HG03521 (cell line): ENCODE measurements around the gene RAX2.

Source experiments
- ATAC-seq: cut with Tn5 transposase; IDR thresholded peaks from one replicate; pipeline ENCODE4 v1.9.1; 2021; ENCODE audit warnings: mild to moderate bottlenecking, moderate library complexity; ENCODE audit not compliant: unreplicated experiment

The RAX2 gene

DNA sequence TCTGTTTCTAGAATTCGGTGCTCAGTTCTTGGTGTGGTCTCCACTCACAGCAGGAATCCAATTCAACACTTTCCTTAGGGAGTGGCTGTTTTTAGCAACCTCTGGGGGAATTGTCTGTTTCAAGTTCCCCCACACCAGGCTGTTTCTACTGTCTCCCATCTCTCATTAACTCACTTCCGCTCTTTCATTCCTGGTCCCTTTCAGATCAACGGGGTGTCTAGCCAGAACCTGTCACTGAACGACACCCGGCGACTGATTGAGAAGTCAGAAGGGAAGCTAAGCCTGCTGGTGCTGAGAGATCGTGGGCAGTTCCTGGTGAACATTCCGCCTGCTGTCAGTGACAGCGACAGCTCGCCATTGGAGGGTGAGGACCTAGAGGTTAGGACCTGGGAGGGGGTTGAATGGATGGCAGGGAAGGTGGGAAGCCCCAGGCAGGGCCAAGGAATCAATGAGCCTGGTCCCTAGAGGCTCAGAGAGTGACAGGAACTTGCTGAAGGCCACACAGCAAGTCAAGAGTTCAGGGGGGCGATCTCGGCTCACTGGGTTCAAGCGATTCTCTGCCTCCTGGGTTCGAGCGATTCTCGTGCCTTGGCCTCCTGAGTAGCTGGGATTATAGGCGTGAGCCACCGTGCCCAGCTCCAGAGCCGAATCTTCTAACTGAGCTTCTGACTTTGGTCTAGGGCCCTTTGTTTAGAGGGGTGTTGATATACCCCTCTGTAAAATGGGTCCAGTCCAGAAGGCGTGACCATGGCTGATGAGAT lies 38.3 kb downstream of the RAX2 start:
- ATAC-seq = no peak

DNA sequence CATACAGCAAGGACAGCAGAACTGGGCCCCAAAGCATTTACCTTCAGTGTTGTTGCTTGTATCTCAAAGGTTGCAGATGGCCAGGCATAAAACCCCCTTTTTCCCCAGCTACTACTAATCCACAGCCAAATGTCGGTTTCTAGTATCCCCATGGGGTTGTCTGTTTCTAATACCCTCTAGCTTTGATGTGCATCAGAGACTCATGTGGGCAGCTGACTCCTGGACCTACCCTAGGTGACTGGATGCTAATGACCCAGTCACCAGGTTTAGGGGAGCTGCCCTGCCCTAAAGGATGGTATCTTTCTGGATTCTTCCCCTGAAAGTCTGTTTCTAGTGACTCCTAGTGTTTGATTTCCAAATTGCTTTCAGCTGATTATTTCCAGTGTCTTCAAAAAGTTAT lies 39.9 kb downstream of the RAX2 start:
- no peak for ATAC-seq

DNA sequence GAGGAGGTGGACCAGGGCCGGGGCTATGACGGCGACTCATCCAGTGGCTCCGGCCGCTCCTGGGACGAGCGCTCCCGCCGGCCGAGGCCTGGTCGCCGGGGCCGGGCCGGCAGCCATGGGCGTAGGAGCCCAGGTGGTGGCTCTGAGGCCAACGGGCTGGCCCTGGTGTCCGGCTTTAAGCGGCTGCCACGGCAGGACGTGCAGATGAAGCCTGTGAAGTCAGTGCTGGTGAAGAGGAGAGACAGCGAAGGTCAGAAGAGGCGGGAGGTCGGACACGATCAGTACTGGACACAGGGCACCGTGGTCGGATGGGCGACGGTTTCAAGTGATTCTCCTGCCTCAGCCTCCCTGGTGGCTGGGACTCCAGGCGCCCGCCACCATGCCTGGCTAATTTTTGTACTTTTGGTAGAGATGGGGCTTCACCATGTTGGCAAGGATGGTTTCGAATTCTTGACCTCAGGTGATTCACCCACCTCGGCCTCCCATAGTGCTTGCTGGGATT lies 41.5 kb downstream of the RAX2 start:
- ATAC-seq = no peak

DNA sequence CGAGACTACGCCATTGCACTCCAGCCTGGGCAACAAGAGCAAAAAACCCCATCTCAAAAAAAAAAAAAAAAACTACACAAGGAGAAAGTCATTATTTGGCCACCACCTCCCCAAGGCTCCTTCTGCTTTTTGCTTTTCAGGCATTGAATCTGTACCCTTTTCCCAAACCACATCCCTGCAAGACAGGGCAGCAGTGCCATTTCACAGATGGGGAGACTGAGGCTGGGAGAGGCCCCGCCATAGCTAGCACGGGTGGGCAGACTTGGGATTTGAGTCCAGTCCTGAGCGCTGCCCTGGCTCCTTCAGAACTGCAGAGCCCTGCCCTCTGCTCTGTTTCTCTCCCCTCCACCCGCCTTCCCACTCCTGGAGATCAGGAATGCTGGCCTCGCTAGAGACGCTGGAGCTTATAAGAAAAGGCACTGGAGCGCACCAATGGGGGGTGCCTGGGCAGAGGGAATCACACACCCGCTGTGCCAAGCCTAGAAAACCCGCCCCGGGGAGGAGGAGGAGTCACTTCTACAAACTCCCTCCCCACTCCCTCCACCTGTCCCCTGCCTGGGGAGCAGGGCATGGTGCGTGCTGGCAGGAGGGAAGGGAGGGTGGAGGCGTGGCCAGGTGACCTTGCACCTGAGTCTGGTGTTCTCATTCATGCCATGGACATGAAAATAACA lies 46.3 kb downstream of the RAX2 start:
- ATAC-seq = no peak

DNA sequence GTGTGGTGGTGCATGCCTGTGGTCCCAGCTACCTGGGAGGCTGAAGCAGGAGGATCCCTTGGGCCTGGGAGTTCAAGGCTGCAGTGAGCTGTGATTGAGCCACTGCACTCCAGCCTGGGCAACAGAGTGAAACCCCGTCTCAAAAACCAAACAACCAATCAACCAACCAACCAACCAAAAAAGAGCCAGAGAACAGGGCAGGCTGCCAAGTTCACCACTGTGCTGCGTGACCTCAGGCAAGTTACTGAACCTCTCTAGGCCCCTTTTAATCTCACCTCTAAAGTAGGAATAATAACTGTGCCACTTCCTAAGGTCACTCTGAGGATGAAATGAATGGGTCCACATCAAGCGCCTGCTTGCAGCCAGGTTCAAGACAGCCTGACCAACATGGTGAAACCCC lies 46.9 kb downstream of the RAX2 start:
- no peak for ATAC-seq

DNA sequence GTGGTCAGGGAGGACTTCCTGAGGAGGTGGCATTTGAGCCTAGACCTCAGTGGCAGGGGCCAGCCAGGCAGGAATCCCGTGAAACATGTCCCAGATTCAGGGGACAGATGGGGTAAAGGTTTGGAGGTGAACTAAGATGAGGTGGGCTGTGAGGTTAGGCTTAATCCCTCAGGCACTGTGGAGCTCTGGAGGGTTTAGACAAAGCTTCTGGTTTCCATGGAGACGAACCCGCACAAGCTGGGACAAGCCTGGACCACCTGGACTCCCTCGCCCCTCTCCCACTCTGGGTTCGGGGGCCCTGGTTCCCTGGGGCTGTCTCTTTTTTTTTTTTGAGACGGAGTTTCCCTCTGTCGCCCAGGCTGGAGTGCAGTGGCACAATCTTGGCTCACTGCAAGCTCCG lies 48.1 kb downstream of the RAX2 start:
- no peak for ATAC-seq

DNA sequence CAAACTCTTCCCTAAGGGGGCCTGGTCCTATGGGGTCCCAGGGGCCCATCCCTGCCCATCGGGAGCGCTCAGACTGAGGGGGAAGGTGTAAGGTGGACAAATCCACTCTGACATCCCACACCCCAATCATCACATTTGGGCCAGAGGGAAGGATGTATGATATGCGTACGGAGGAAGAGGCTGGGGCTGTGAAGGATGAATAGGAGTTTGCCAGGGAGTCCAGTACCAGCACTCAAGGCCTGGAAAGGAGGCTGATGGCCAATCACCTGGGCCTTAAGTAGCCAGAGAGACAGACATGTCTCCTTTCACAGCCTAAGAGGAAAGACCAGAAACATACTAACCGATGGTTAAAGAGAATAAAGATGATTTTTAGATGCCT lies 48.9 kb downstream of the RAX2 start:
- ATAC-seq = no peak

DNA sequence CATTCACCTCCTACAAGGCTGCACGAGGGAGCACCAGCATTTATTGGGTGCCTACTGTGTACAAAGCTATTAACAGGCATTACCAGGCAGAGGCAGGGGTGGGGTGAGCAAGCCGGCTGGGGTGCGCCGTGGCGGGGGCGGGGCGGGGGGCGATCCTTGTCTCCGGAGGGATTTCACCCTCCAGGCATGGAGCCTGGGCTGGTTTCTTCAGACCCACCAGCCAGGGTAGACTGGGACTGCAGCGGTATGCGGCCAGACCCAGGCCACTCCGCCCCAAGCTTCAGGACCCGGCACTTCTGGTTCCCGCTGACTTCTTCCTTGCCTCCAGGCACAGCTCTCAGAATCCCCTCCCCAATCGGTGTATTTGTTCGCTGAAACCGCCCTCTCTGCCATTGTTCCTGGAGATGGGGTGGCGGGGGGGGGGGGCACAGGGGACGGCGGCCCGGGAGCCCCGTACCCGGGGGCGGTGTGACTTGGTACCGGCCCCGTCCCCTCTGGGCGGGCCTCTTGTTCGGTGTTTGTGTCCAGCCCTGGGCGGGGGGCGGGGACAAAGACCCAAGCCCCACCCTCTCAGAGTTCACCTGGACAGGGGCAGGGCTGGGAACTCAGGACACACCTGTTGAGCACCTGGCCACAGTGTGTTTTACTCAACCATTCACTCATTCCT lies 49.5 kb downstream of the RAX2 start:
- ATAC-seq = no peak

DNA sequence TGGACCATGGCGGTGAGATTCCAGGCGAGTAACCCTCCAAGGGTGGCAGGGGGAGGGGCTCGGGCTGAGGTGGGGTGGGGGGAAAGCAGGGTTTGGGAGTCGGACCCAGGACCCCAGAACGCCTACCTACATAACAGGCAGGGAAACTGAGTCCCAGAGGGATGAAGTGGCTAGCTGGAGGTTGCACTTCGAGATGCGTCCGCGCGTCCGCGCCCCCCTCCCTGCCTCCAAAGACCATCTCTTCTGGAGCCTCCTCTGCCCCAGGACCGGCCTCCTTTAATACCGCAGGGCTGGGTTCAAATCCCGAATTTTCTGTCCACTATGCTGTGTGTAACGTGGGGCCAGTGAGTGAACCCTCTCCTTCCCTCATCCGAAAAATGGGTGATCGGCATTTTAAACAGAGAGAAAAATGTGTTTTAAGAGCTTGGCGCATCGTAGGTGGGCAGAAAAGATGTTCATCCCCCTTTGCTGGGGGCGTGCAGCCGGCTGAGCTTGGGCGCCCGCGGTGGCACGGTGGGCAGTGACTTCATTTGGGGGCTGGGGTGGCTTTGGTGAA lies 50.1 kb downstream of the RAX2 start:
- ATAC-seq = no peak

DNA sequence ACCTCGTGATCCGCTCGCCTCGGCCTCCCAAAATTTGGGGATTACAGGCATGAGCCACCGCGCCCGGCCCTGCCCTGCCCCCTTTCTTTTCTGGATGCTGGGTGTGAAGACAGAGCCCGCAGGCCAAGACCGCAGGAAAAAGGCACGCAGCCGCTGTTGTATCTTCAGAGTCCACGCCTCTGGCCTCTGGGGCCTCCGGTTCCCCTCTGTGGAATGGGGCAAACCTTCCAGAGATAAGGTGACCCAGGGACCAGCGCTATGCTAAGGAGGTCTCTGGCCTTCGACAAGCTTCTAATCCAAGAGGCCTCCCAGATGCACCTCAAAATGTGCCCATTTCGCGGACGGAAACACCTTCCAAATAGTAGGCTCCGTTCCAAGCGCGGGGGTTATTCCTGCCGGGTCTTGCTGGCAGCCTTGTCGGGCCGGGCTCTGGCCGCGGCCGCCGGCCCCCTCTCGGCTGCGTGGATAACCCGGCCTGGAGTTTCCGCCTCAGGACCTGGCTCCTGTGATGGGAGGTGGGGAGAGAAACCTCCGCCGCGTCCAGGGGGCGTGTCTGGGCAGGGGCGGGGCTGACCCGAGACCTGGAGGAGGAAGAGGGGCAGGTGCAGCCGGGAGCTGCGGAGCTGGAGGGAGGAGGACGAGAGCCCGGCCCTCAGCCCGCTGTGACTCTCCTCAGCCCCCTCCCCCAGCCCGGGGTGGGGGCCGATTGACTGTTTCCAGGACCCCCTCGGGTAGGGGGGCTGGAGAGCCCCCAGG lies 50.7 kb downstream of the RAX2 start:
- no peak for ATAC-seq

DNA sequence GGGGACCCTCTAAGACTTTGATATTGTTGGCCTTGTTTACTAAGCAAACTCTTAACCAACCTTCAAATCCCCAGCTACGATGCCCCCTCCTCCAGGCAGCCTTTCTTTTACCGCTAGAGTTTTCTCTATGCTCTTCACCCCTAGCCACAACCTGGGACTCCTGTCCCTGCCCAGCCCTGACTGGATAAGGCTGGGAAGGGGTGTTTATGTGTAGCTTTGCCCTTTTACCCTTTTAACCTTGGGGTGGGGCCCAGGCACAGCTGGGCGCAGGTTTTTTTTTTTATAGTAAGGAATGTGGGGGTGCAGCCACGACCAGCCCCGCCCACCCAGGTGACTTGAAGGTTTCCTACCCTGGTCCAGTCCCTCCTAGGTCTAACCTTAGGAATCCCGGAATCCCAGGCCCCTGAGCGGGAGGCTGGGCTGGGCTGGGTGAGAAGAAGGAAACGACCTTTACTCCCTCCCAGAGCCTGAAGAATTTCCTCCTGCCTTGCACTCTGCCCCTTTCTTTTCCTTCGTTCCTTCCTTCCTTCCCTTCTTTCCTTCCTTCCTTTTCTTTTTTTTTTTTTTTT lies 51.6 kb downstream of the RAX2 start:
- ATAC-seq = no peak

DNA sequence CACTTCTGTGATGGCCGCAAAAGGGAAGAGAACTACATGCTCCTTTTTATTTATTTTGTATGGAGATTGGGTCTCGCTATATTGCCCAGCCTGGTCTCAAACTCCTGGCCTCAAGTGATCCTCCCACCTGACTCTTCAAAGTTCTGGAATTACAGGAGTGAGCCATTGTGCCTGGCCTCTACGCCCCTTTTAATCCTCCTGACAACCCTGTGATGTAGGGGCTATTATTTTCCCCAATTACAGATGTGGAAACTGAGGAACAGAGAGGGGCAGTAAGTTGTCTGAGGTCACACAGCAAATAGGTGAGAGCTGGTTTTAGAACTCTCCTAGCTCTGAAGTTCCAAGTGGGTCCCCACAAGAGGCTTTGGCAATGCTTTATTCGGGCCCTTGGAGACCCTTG lies 52.2 kb downstream of the RAX2 start:
- ATAC-seq = no peak
